Suprapubic skin (tissue), 4 donors: ENCODE measurements around the gene GPLD1. TPM values are rescaled to one million over a fixed set of nuclear protein-coding genes. Genes with fewer than 3 reads are reported as not detected.

ENCODE experiments used
- DNase-seq, 2 donors: peaks; one replicate each; pipeline ENCODE4 v3.0.0-alpha.2; 2019; ENCODE audit warnings: low spot score in 2 of 2
- H3K27ac ChIP-seq: fragments of 200-600 bp; sonication (generic); one replicate; pipeline ENCODE4 v1.5.1; 2019
- H3K27me3 ChIP-seq: fragments of 200-600 bp; sonication (generic); one replicate; pipeline ENCODE4 v1.5.1; 2019
- H3K36me3 ChIP-seq: fragments of 200-600 bp; sonication (generic); one replicate; pipeline ENCODE4 v1.5.1; 2019
- H3K4me1 ChIP-seq: fragments of 200-600 bp; sonication (generic); one replicate; pipeline ENCODE4 v1.5.1; 2019
- H3K4me3 ChIP-seq: fragments of 200-600 bp; sonication (generic); one replicate; pipeline ENCODE4 v1.5.1; 2019; ENCODE audit warnings: mild to moderate bottlenecking
- H3K9me3 ChIP-seq: fragments of 200-600 bp; sonication (generic); one replicate; pipeline ENCODE4 v1.5.1; 2019
- CTCF ChIP-seq, 2 donors: fragments of 200-600 bp in 1 of 2; fragments of 450-650 bp in 1 of 2; sonication (generic) in 1 of 2; IDR thresholded peaks; one replicate each; pipeline ENCODE4 v1.5.1; 2016 to 2019; ENCODE audit warnings: antibody characterized with exemption in 2 of 2, mild to moderate bottlenecking in 1 of 2, moderate library complexity in 1 of 2
- EP300 ChIP-seq: sonication (generic); formaldehyde crosslinking; IDR thresholded peaks from one replicate; pipeline ENCODE4 v1.6.1; 2017; ENCODE audit warnings: antibody characterized with exemption
- POLR2A ChIP-seq, 2 donors: fragments of 450-650 bp; IDR thresholded peaks; one replicate each; pipeline ENCODE4 v1.6.1; 2017; ENCODE audit warnings: antibody characterized with exemption in 2 of 2, mild to moderate bottlenecking in 2 of 2, moderate library complexity in 2 of 2
- POLR2AphosphoS5 ChIP-seq, 3 donors: sonication (generic); formaldehyde crosslinking; IDR thresholded peaks; one replicate each; pipeline ENCODE4 v1.6.1; 2017; ENCODE audit warnings: antibody characterized with exemption in 3 of 3
- WGBS: methylation state at CpG from one replicate; pipeline ENCODE4 v1.1.5; 2018; 5-methylcytosine and 5-hydroxymethylcytosine counted together
- total RNA-seq, 4 donors: library from RNA; depleted of rRNA; stranded (reverse); fragments of >200 nt; gene quantifications; one replicate each; pipeline ENCODE4 v1.1.0, GENCODE V29; 2016

The GPLD1 gene
- total RNA-seq, 4 donors from 2014 or later = 28.9 to 55.3 (median 38.1) TPM

- H3K27ac ChIP-seq = no peak overlapping the region
- H3K4me1 ChIP-seq = peaks cover 2% of the 10 kb centered on the region
- H3K27me3 ChIP-seq = no peaks in the 10 kb centered on the region
- no peak for DNase-seq
- H3K4me3 ChIP-seq = no peak overlapping the region
- H3K36me3 ChIP-seq = no peaks in the 10 kb centered on the region
- TF ChIP-seq CTCF (IDR thresholded peaks at IDR 0.05) (no peak), EP300 (no peak), POLR2A (IDR thresholded peaks at IDR 0.05) (no peak), POLR2AphosphoS5 (IDR thresholded peaks at IDR 0.05) (no peak)
- WGBS = 53% methylated on average over 13 of the region's 13 CpGs
- no peaks in the 10 kb centered on the region for H3K9me3 ChIP-seq
Measured at GRCh38 chr6:24451581-24452388, 37.6 kb downstream of the GPLD1 start.

- Histone ChIP-seq H3K4me3 (no peak overlapping the region), H3K4me1 (peaks cover 2% of the 10 kb centered on the region), H3K27ac (no peak overlapping the region), H3K9me3 (no peaks in the 10 kb centered on the region), H3K27me3 (no peaks in the 10 kb centered on the region), H3K36me3 (no peaks in the 10 kb centered on the region)
- TF ChIP-seq POLR2AphosphoS5 (IDR thresholded peaks at IDR 0.05) = no peak
- DNase-seq = no peak
- WGBS = 44% methylated on average over 9 of the region's 9 CpGs
Measured at GRCh38 chr6:24448828-24449525, 40.4 kb downstream of the GPLD1 start.

- Histone ChIP-seq H3K27ac (no peak overlapping the region), H3K36me3 (no peaks in the 10 kb centered on the region), H3K27me3 (no peaks in the 10 kb centered on the region), H3K9me3 (no peaks in the 10 kb centered on the region), H3K4me3 (no peak overlapping the region), H3K4me1 (peaks cover 2% of the 10 kb centered on the region)
- TF ChIP-seq CTCF (IDR thresholded peaks at IDR 0.05) = no peak
- TF ChIP-seq POLR2A (IDR thresholded peaks at IDR 0.05) = no peak
- TF ChIP-seq POLR2AphosphoS5 (IDR thresholded peaks at IDR 0.05) = no peak
- TF ChIP-seq EP300 = no peak
- no peak for DNase-seq
- 66% methylated on average over 4 of the region's 4 CpGs for WGBS
Measured at GRCh38 chr6:24448396-24448795, 41.0 kb downstream of the GPLD1 start.

- DNase-seq = no peak
- no peaks in the 10 kb centered on the region for H3K36me3 ChIP-seq
- no peaks in the 10 kb centered on the region for H3K27me3 ChIP-seq
- no peaks in the 10 kb centered on the region for H3K9me3 ChIP-seq
- H3K27ac ChIP-seq = no peak overlapping the region
- 87% methylated on average over 7 of the region's 7 CpGs for WGBS
- no peak overlapping the region for H3K4me3 ChIP-seq
- no peaks in the 10 kb centered on the region for H3K4me1 ChIP-seq
- no peak for TF ChIP-seq POLR2A (IDR thresholded peaks at IDR 0.05)
Measured at GRCh38 chr6:24446670-24447069, 42.7 kb downstream of the GPLD1 start.

- Histone ChIP-seq H3K27me3 (no peaks in the 10 kb centered on the region), H3K4me1 (no peaks in the 10 kb centered on the region), H3K27ac (no peak overlapping the region), H3K36me3 (no peaks in the 10 kb centered on the region), H3K9me3 (no peaks in the 10 kb centered on the region), H3K4me3 (no peak overlapping the region)
- TF ChIP-seq POLR2A (IDR thresholded peaks at IDR 0.05) (no peak), CTCF (IDR thresholded peaks at IDR 0.05) (no peak), POLR2AphosphoS5 (IDR thresholded peaks at IDR 0.05) (no peak), EP300 (no peak)
- 73% methylated on average over 4 of the region's 4 CpGs for WGBS
- DNase-seq = no peak
Measured at GRCh38 chr6:24445704-24446103, 43.7 kb downstream of the GPLD1 start.

- Histone ChIP-seq H3K4me1 (no peaks in the 10 kb centered on the region), H3K27ac (no peak overlapping the region), H3K9me3 (no peaks in the 10 kb centered on the region), H3K27me3 (no peaks in the 10 kb centered on the region), H3K36me3 (no peaks in the 10 kb centered on the region), H3K4me3 (no peak overlapping the region)
- TF ChIP-seq CTCF (IDR thresholded peaks at IDR 0.05) (no peak), EP300 (no peak), POLR2A (IDR thresholded peaks at IDR 0.05) (no peak), POLR2AphosphoS5 (IDR thresholded peaks at IDR 0.05) (no peak)
- no peak for DNase-seq
- 98% methylated on average over 4 of the region's 4 CpGs for WGBS
Measured at GRCh38 chr6:24444588-24444987, 44.8 kb downstream of the GPLD1 start.
